Stimulated activated CD4-positive, alpha-beta T cell treated with anti-CD3 and anti-CD28 coated beads, Interleukin-1b, Interleukin-23, amount 100 ng/mL, for 4 hours (primary cell): ENCODE data around the gene RPL12.

Experiments used
- DNase-seq, 2 donors: peaks; one replicate each; pipeline ENCODE4 v3.0.0-alpha.2; 2020; ENCODE audit warnings: low read depth in 2 of 2

RPL12 gene

GRCh38 chr9:127438394-127438793, 12.8 kb downstream of the RPL12 start:
- no peak for DNase-seq

GRCh38 chr9:127437497-127438264, 13.5 kb downstream of the RPL12 start:
- DNase-seq = no peak

GRCh38 chr9:127430415-127430814, 20.8 kb downstream of the RPL12 start:
- no peak for DNase-seq

- DNase-seq = no peak
These were observed 22.9 kb downstream of the RPL12 start for GRCh38 chr9:127428348-127428747.

- no peak for DNase-seq
These were observed 24.4 kb downstream of the RPL12 start for GRCh38 chr9:127426756-127427155.

DNA sequence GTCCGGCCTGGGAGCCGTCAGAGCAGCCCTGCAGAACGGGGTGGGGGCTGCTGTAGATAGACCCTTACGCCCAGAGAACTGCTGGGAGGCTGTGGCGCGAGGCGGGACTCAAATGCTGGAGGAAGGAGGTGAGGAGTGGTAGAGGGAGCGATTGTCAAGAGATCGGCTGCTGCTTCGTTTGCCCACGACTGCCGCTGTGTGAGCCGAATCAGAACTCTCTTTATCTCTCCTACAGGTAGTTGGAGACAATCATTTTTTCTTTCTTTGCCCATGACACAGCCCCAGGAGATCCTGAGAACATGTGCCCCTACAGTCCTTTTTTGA, 26.6 kb downstream of the RPL12 start:
- DNase-seq = no peak

GRCh38 chr9:127423934-127424675, 27.1 kb downstream of the RPL12 start, which contains the start of gene ZNF79:
TSS of gene ZNF79 (plus strand) at chr9:127424382. CDS start at chr9:127424788, 406 bp downstream.
- peak; percentile 78 to 90 for DNase-seq

GRCh38 chr9:127423476-127423933, 27.7 kb downstream of the RPL12 start:
- no peak for DNase-seq

- DNase-seq = no peak
These were observed 28.4 kb downstream of the RPL12 start for GRCh38 chr9:127422787-127423186.

DNA sequence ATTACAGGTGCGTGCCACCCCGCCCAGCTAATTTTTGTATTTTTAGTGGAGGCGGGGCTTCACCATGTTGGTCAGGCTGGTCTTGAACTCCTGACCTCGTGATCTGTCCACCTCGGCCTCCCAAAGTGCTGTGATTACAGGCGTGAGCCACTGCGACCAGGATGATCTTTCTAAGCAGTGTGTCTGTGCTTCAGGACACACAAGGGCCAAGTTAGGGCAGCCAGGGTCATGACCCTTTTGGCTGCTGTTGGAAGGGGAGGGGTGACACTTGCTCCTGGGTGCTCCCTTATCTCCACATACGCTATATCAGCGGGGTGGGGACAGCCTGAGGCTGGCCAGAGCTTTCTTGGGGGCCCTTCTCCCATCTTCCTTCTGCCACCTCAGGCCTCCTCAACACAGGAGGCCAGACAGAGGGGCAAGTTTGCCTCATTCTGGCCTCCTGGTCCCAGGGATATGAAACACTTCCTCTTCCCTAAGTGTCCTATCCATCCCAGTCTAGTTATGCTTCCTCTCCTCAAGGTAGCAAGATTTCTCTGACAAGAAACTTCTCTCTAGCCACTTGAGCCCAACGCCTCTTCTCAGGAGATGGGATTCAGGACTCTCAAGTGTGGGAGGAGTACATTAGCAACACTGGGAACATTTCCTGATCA, 28.9 kb downstream of the RPL12 start:
- DNase-seq = no peak

GRCh38 chr9:127421057-127421456, 30.1 kb downstream of the RPL12 start:
- DNase-seq = no peak

DNA sequence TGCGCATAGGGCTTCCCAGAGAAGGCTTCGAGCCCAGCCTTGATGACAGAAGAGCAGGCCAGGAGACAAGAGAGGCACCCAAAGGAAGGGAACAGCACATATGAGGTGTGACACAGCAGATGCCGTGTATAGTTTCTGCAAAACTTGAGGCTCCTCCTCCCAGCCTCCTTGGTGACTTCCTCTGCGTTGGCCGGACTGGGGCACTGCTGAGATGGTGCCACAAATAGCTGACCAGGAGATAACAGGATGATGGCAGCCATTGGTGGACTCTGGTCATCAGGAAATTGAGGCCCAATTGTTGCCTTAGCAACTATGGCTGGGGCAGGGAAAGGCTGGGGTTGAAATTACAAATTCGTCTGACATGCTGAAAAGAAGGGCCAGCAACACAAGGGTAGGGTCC, 31.9 kb downstream of the RPL12 start:
- DNase-seq = no peak

DNA sequence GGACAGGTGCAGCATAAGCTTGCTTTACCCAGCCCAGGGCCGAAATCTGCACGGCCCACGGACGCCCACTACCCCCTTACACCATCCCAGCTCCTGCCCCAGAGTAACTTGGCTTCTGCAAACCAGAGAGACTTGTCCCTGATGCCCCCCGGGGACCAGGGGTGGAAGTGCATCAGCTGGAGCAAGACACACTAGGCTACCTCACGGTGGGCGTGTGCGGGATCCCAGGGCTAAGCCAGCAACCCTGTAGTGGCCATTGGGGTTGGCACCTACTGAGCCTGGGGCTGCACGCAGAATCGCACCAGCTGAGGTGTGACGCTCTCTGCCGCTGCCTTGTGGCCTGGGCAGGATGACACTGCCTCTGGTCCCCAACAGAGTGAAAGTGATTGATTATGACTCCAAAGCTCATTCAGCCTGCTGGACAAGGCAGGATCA, 33.2 kb downstream of the RPL12 start:
- DNase-seq = peak; percentile 20 to 42

GRCh38 chr9:127417131-127418036, 33.8 kb downstream of the RPL12 start:
- no peak for DNase-seq

DNA sequence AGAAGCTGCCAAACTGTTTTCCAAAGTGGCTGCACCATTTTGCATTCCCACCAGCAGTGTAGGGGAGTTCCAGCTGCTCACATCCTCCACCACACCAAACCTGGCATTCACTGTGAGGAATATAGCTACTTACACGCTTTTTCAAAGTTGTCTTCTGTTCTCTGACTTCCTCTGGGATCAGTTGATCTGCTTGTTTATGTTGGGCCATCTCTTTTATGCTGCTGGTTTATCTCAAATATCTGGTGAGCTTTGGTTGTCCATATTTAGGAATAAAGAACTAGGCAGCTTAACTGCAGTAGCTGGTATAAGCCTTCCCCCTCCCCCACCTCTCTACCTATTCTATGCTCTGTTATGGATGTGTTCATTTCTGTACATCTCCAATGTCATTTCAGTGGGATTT, 35.5 kb downstream of the RPL12 start:
- DNase-seq = no peak

- no peak for DNase-seq
These were observed 36.1 kb downstream of the RPL12 start for GRCh38 chr9:127415141-127415540.

GRCh38 chr9:127411122-127411521, 40.1 kb downstream of the RPL12 start:
- no peak for DNase-seq

DNA sequence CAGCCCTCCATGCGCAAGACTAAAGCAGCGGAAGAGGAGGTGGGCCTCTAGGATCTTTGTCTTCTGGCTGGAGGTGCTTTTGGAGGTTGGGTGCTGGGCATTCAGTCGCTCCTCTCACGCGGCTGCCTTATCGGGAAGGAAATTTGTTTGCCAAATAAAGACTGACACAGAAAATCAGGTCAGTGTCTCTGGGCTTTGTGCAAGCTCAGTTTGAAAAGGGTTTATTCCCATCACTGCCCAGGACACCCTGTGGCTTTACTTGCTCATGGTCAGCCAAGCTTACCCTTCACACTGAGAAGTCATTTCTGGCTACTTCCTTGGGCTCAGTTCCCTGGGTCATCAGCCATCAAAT, 43.7 kb downstream of the RPL12 start:
- DNase-seq = no peak

GRCh38 chr9:127406799-127407491, 44.3 kb downstream of the RPL12 start:
- DNase-seq = no peak

GRCh38 chr9:127405344-127406125, 45.7 kb downstream of the RPL12 start:
- no peak for DNase-seq
